Measurements from ENCODE around the gene NHP2. TPM values are rescaled to one million over a fixed set of nuclear protein-coding genes. Genes with fewer than 3 reads are reported as not detected.

The NHP2 gene
- total and polyA plus RNA-seq, 11 donors, result 60.9 to 320 (median 79.5) TPM

DNA sequence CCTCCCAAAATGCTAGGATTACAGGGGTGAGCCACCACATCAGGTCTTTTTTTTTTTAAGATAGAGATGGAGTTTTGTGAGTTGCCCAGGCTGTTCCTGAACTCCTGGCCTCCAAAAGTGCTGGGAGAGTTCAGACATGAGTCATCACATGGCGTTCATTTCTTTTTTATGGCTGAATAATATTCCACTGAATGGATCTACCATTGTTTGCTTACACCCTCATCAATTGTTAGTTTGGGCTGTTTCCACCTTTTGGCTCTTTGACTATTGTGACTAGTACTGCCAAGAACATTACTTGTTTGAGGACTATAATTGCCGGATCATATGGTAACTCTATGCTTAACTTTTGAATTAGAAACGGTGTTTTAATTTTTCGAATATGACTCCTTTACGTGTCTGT lies 41.1 kb downstream of the NHP2 start:
- DNase-seq (no peak), ATAC-seq (no peak)
- Histone ChIP-seq H3K4me1 (peaks cover 0 to 44% (median 17%) of the 10 kb centered on the region in 12 donors), H3K36me3 (no peaks in the 10 kb centered on the region), H3K27me3 (peaks cover 5 to 43% (median 20%) of the 10 kb centered on the region in 9 donors), H3K9me3 (peaks cover 0 to 5% (median 0%) of the 10 kb centered on the region in 12 donors), H3K4me3 (peak overlapping the region in 2 of 12 donors; percentile 64 to 69), H3K27ac (peak overlapping the region in 2 of 12 donors; percentile 27 to 86)
- WGBS, 4 donors, result 71 to 81% (median 77%) methylated on average over 5 of the region's 5 CpGs
- no peak for TF ChIP-seq POLR2A (IDR thresholded peaks at IDR 0.05)
- TF ChIP-seq, protein P1, sequence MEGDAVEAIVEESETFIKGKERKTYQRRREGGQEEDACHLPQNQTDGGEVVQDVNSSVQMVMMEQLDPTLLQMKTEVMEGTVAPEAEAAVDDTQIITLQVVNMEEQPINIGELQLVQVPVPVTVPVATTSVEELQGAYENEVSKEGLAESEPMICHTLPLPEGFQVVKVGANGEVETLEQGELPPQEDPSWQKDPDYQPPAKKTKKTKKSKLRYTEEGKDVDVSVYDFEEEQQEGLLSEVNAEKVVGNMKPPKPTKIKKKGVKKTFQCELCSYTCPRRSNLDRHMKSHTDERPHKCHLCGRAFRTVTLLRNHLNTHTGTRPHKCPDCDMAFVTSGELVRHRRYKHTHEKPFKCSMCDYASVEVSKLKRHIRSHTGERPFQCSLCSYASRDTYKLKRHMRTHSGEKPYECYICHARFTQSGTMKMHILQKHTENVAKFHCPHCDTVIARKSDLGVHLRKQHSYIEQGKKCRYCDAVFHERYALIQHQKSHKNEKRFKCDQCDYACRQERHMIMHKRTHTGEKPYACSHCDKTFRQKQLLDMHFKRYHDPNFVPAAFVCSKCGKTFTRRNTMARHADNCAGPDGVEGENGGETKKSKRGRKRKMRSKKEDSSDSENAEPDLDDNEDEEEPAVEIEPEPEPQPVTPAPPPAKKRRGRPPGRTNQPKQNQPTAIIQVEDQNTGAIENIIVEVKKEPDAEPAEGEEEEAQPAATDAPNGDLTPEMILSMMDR (IDR thresholded peaks at IDR 0.05), result no peak
- intact Hi-C loops (cut with DNase I), result loop anchor here in 1 of 10 donors (2.0 kb wide), 1 partner anchor 18 kb away; the partner anchor contains the start of gene RMND5B

DNA sequence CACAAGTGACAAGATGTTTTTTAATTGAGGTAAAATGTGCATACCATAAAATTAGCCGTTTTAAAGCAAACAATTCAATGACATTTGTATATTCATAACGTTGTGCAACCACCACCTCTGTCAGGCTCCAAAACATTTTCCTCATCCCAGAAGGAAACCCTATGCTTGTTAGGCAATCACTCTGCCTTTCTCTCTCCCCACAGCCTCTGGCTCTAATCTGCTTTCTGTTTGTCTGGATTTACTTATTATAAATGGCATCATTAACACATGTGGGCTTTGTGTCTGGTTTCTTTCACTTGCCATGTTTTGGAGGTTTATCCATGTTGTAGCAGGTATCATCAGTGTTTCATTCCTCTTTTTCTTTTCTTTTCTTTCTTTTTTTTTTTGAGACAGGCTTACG lies 41.8 kb downstream of the NHP2 start:
- Histone ChIP-seq H3K36me3 (no peaks in the 10 kb centered on the region), H3K9me3 (peaks cover 0 to 5% (median 0%) of the 10 kb centered on the region in 12 donors), H3K4me1 (peaks cover 0 to 39% (median 14%) of the 10 kb centered on the region in 12 donors), H3K27ac (no peak overlapping the region), H3K27me3 (peaks cover 5 to 40% (median 20%) of the 10 kb centered on the region in 9 donors), H3K4me3 (no peak overlapping the region)
- 72 to 84% (median 79%) methylated on average over 3 of the region's 3 CpGs for WGBS, 4 donors
- TF ChIP-seq POLR2A (IDR thresholded peaks at IDR 0.05), result no peak
- TF ChIP-seq, protein P1 (IDR thresholded peaks at IDR 0.05), result no peak
- ATAC-seq (no peak), DNase-seq (no peak)
- intact Hi-C loops (cut with DNase I), result loop anchor here in 1 of 10 donors (2.0 kb wide), 1 partner anchor 19 kb away; the partner anchor contains the start of gene RMND5B

DNA sequence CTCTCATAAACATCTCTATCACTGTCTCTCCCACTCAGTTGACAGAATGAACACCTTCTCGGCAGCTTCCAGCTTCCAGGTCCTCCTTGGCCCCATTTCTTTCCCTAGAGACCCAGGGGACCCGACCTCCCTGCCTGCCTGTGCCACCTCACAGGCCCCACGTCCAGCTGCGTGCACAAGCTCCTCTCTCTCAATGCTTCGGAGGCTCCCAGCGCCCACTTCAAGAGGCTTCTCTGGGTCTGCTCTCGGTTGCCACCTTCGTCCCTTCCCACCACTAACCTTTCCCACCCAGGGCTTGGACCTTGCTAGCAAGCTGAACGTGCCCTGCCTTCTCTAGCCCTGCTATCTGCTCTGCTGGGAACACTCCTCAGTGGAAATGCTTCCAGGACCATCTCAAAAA lies 43.2 kb downstream of the NHP2 start:
- ATAC-seq (no peak), DNase-seq (no peak)
- 90 to 93% (median 92%) methylated on average over 9 of the region's 9 CpGs for WGBS, 4 donors
- TF ChIP-seq, protein P1 (IDR thresholded peaks at IDR 0.05), result no peak
- no peak for TF ChIP-seq POLR2A (IDR thresholded peaks at IDR 0.05)
- H3K27ac ChIP-seq, result no peak overlapping the region
- H3K27me3 ChIP-seq, result peaks cover 5 to 34% (median 18%) of the 10 kb centered on the region in 9 donors
- H3K9me3 ChIP-seq, result peaks cover 0 to 5% (median 0%) of the 10 kb centered on the region in 12 donors
- H3K36me3 ChIP-seq, result no peaks in the 10 kb centered on the region
- intact Hi-C loops (cut with DNase I), result no loop called here
- H3K4me1 ChIP-seq, result peaks cover 0 to 26% (median 10%) of the 10 kb centered on the region in 12 donors
- H3K4me3 ChIP-seq, result no peak overlapping the region

DNA sequence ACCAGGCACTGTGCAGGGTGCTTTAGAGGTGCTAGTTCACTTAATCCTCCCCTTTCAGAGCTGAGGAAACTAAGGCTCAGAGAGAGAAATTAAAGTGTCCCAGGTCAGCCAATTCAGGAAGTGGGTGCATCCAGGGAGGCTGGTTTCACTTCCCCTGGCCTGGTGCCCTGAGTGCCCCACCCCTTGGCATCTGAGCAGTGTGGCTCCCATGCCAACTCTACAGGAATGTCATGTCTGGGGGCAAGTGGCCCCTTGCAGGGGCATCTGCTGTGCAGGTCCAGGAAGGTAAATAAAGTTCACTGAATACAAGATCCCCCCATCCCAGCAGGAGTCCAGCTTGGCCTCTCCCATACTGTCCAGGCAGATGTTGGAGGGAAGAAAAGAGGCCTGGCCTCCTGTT lies 44.7 kb downstream of the NHP2 start:
- no peak for TF ChIP-seq POLR2A (IDR thresholded peaks at IDR 0.05)
- TF ChIP-seq, protein P1 (IDR thresholded peaks at IDR 0.05), result no peak
- H3K36me3 ChIP-seq, result no peaks in the 10 kb centered on the region
- peaks cover 0 to 12% (median 4%) of the 10 kb centered on the region in 12 donors for H3K4me1 ChIP-seq
- peaks cover 4 to 19% (median 6%) of the 10 kb centered on the region in 9 donors for H3K27me3 ChIP-seq
- peak in 1 of 5 donors; percentile 29 for DNase-seq
- no peak for ATAC-seq
- intact Hi-C loops (cut with DNase I), result no loop called here
- H3K27ac ChIP-seq, result no peak overlapping the region
- H3K9me3 ChIP-seq, result peaks cover 0 to 5% (median 0%) of the 10 kb centered on the region in 12 donors
- no peak overlapping the region for H3K4me3 ChIP-seq

Measured in heart left ventricle (tissue), 16 donors.